AG04450 (cell line): ENCODE data around the gene CCDC71. TPM values are rescaled to one million over a fixed set of nuclear protein-coding genes. Genes with fewer than 3 reads are reported as not detected.

ENCODE experiments used
- CTCF ChIA-PET: fragments of 300-600, 350-600 bp; formaldehyde crosslinking; extraction: SDS; loops from one replicate; lab custom pipeline; 2022; ENCODE audit warnings: antibody characterized with exemption, inconsistent platforms; lab: Charles Lee
- POLR2A ChIA-PET: fragments of 350-600 bp; formaldehyde crosslinking; extraction: SDS; loops from one replicate; lab custom pipeline; 2021; ENCODE audit warnings: antibody characterized with exemption, inconsistent platforms; lab: Yijun Ruan, JAX
- DNase-seq: peaks from one replicate; pipeline ENCODE4 v3.0.0-alpha.2; 2011; ENCODE audit warnings: low read depth, low spot score
- H3K27ac ChIP-seq: one replicate; pipeline ENCODE4 v1.5.1; 2012; ENCODE audit warnings: low read depth, low read length, control low read depth
- H3K27me3 ChIP-seq: one replicate; pipeline ENCODE4 v1.6.0; 2012; ENCODE audit warnings: low read length; ENCODE audit not compliant: control insufficient read depth, insufficient read depth
- H3K4me3 ChIP-seq: 2 replicates; pipeline ENCODE4 v1.5.1; 2011; ENCODE audit warnings: mild to moderate bottlenecking, low read depth, low read length, control low read depth
- H3K9me3 ChIP-seq: 2 replicates; pipeline ENCODE4 v1.5.1; 2012; ENCODE audit warnings: low read length; ENCODE audit not compliant: control insufficient read depth, insufficient read depth
- CTCF ChIP-seq: IDR thresholded peaks from 2 replicates; pipeline ENCODE4 v1.5.1; 2011; ENCODE audit warnings: low read depth, low read length, control low read depth, inconsistent platforms
- polyA plus RNA-seq: library from polyadenylated mRNA; depleted of rRNA; stranded (reverse); fragments of >200 nt; gene quantifications from 2 replicates; pipeline ENCODE4 v1.2.3, GENCODE V29; 2011

Gene CCDC71
- polyA plus RNA-seq, 1 experiment = 19.6 TPM

GRCh38 chr3:49122886-49123545, 43.1 kb downstream of the CCDC71 start:
- POLR2A ChIA-PET = no interaction called here
- Histone ChIP-seq H3K27me3 (no peaks in the 10 kb centered on the region), H3K27ac (no peak overlapping the region), H3K4me3 (no peak overlapping the region), H3K9me3 (no peaks in the 10 kb centered on the region; the same call in 1 of the 2 replicates)
- no peak for DNase-seq
- no peak for TF ChIP-seq CTCF
- CTCF ChIA-PET = no interaction called here

- CTCF ChIA-PET = no interaction called here
- DNase-seq = no peak
- Histone ChIP-seq H3K9me3 (no peaks in the 10 kb centered on the region; the same call in 1 of the 2 replicates), H3K4me3 (no peak overlapping the region), H3K27me3 (no peaks in the 10 kb centered on the region), H3K27ac (no peak overlapping the region)
- POLR2A ChIA-PET = interaction anchor here (2.2 kb wide), 1 partner anchor 10 kb away, joined by 29 read pairs; the partner anchor contains the start of gene LAMB2
- no peak for TF ChIP-seq CTCF
Observed at GRCh38 chr3:49122451-49122850, 43.7 kb downstream of the CCDC71 start.

GRCh38 chr3:49122022-49122421, 44.1 kb downstream of the CCDC71 start:
- H3K27me3 ChIP-seq = no peaks in the 10 kb centered on the region
- TF ChIP-seq CTCF = no peak
- H3K4me3 ChIP-seq = no peak overlapping the region
- POLR2A ChIA-PET = interaction anchor here (2.2 kb wide), 1 partner anchor 10 kb away, joined by 29 read pairs; the partner anchor contains the start of gene LAMB2
- CTCF ChIA-PET = no interaction called here
- no peak for DNase-seq
- no peaks in the 10 kb centered on the region; the same call in 1 of the 2 replicates for H3K9me3 ChIP-seq
- H3K27ac ChIP-seq = no peak overlapping the region

DNA sequence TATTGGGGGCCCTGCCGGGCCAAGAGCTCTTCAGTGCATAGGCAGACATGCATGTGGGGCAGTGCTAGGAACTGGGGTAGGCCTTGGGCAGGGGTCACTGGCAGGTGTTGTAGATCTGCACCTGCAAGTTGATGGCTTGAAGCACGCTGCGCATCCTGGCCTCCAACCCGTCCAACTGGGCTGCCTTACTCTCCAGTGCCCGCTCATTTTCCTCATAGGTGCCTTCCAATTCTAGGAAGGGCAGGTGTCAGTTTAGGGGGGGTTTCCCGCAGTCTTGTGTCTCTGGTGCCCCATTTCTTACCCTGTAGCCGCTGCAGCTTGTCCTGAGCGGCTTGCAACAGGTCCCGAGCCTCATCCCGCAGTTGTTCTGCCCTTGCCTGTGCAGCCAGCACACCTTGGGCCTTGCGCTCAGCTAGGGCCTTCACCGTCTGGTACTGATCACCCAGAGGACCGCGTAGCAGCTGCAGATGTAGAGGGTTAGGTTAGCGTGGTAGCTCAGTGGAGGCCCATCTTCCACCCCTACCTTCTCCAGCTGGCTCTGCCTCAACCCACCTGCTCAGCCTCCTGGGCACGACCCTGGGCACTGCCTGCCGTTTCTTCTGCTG, 44.9 kb downstream of the CCDC71 start:
- POLR2A ChIA-PET = interaction anchor here (0.9 to 2.2 kb wide), 5 partner anchors 11 to 99 kb away, joined by 6 to 29 read pairs (median 8); partner anchors contain the start of genes IMPDH2, LAMB2, NDUFAF3 and QRICH1
- CTCF ChIA-PET = no interaction called here
- TF ChIP-seq CTCF = no peak
- no peaks in the 10 kb centered on the region for H3K27me3 ChIP-seq
- H3K9me3 ChIP-seq = no peaks in the 10 kb centered on the region; the same call in 1 of the 2 replicates
- peak overlapping the region; percentile 91 for H3K27ac ChIP-seq
- no peak for DNase-seq
- peak overlapping the region; percentile 29 for H3K4me3 ChIP-seq
